NCI-H2227 (cell line): ENCODE data around the gene CGB7.

Experiments used
- DNase-seq: peaks from one replicate; lab custom pipeline; 2025; ENCODE audit not compliant: unreplicated experiment; lab: John Stamatoyannopoulos, UW

Gene CGB7

DNA sequence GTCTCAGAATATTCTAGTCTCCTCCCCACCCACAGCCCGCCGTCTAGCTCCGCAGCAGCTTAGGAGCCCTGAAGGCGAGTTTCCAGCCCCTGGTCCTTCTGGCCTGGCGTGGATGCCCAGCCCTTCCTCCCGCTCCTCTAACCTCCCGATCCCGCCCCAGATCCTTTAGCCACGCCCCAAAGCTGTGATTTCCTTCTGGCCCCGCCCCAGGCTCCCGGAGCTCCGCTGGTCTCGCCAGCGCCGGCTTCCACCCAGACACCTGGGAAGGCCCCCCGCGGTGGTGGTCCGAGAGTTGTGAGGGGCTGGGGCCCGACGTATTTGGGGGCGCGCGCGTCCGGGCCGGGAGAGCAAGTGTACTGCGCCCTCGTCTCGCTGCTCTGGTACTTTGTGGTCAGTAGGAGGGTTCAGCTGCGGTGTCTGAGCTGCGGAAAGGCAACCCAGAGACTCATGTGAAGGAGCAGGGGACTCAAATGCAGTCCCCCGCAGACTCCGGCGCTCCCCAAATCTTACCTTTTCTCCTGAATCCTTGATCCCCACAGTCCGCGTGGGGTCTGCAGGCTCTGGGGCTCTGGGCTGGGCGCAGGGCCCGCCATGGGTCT, at the start of gene CGB7:
TSS of gene CGB7 (minus strand) at position 114 of the 599 bp plus-strand sequence. CDS start 2,374 bp downstream, outside the sequence.
- DNase-seq = peak; percentile 56

DNA sequence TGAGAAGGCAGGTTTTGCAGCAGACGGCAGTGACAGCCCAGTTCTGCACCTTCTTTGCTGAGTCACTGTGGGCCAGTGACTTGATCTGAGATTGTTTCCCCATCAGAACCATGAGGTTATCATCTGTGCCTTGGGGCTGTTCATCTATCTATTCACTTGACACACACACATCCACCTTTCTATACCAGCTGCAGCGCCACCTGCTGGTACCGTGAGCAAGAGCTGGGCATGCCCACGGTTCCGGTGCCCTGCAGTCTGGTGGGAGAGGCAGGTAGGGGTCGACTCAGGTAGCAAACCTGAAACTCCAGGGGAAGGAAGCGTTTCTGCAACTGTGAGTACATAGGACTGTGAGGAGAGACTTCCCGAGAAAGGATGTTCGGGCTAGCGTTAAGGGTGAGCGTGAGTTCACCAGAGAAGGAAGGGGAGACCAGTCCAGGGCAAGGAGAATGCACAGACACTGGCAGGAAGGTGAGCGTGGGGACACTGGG, 49.1 kb upstream of the CGB7 start:
- DNase-seq = peak; percentile 65

DNA sequence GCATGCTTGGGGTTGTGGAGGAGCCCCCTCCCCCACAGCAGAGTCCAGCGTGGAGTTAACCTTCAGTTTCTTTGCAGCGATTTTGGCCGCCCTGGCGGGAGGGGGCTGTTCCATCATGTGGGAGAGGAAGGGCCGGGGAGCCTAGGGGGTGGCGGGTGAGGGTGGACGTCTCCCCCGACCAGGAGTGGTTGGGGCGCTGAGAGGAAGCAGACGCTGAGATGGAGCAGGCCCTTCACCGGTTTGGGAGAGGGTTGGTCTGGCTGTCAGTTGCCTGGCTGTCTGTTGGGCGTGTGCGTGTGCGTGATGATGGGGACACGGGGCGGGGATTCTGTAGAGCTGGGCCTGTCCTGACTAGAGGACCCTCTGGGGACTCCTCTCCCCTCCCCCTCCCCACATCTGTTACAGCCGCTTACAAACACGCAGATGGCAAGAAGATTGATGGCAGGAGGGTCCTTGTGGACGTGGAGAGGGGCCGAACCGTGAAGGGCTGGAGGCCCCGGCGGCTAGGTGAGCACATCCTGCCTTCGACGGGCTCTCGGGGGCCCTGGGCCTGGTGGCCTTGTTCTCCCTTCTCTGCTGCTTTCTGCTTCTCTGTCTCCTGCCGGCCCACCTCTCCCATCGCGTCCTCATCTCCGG, 46.8 kb upstream of the CGB7 start:
- DNase-seq = no peak

DNA sequence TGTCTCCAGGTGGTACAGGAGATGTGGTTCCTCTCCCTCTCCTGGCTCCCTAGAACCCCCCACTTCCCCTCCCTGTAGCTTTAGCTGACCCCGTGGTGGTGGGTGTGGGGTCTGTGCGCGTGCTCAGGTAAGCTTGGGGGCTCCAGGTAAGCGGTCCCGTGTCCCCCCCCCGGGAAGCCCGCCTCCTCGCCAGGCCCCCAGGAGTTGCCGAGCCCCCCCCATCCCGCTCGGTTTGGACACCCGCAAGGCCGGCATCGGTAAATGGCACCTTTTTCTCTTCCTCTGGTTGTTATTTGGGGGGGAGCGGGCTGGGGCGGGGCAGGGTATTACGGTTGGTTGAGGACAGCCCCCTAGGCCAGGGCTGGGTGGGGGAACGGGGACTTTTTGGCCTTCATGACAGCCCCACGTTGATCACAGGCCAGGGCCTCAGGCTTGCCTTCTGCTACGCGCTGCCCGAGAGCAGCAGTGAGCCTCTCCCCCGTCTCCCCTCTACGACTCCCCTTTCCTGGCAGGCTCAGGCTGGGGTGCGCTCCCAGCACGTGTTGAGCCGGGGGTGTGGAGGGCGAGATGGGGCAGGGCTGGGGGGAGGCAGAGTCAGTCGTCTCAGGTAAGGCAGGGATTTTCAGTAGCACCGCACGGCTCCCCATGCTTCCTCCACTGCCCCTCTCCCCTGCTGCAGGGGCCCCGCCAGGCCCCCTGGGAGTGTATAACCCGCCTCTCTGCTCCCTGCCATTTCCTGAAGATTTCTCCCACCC, 46.0 kb upstream of the CGB7 start:
- no peak for DNase-seq

DNA sequence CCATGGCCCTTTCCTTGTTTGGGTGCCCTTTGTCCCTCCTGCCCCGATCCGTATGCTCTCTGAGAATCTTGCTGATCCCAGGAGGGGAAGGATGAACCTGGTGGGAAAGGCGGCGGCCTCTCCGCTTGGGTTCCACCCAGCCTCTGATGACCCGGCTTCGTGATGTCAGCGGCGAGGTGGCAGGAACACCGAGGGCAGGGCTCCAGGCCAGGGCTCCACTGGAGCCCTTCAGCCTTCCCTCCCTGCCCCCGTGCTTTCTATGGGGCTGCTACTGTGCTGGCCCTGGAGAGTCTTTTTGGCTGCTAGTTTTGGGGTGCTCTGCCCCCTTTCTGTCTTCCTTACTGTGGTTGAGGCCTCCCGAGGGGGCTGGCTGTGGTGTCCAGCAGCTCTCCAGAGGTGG, 44.8 kb upstream of the CGB7 start:
- DNase-seq = no peak

DNA sequence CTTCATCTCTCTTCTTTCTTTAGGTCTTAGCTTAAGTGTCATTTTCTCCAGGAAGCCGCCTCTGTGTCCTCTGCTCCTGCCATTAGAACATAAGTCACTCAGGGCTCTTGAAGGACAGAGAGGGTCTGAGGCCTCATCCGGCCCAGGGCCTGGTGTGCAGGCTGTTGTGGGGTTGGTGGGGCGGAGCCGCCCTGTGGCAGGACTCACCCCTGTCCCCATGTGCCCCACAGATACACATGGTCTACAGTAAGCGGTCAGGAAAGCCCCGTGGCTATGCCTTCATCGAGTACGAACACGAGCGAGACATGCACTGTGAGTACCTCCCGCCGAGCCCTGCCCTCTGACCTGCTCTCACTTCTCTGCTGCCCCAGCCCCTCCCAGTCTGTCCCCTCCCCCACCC, 43.6 kb upstream of the CGB7 start:
- no peak for DNase-seq

DNA sequence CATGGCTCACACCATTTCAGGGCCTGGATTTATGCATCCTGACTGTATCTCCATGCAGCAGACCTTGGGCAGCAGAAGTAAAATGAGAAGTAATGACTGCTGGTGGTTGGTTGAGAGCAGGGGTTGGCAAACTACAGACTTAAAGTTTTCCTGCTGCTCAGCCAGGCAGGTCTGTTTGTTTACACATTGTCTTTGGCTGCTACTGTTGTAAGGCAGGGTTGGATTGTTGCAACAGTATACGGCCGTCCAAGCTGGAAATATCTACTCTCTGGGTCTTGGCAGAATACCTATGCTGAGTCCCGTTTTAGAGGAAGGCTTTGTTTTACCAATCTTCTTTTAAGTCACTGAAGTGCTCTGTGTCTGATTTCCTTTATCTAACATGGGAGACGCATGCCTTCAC, 41.2 kb upstream of the CGB7 start:
- DNase-seq = no peak

DNA sequence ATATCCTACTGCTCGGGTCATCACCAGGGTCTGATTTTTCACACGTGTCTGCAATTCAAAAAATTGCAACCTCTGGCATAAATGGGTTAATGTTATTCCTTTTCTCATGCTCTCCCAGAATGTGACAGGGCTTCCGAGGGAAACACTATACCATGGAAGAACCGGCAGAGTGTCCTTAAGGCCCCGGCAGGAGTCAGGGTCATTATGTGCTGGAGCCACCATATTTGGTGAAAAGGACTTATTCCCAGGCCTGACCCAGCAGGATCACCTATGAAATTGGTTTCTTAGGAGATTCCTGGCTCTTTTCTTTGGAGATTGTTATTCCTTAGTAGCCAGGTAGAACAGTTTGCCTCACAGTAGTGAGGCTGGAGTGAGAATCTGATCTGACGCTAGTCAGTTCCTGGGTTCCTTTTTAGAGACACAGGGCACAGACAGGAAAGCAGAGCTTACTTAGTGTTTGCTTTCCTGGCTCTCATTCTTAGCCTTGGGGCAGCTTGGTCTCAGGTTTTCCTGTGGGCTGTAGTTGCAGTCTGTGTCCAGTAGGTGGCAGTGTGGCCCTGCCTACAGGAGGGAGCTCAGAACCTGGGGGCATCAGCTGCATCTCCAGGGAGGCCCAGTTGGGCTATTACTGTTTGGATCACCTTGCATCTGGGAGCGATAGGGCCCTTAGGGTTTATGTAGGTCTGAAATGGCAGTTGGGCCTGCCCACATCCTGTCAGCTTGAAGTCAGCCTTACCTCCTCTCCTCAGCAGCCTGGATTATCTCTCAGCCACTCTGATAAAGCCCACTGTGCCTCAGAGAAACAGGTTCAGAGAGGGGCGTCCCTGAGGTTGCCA, 40.1 kb upstream of the CGB7 start:
- DNase-seq = peak; percentile 80

DNA sequence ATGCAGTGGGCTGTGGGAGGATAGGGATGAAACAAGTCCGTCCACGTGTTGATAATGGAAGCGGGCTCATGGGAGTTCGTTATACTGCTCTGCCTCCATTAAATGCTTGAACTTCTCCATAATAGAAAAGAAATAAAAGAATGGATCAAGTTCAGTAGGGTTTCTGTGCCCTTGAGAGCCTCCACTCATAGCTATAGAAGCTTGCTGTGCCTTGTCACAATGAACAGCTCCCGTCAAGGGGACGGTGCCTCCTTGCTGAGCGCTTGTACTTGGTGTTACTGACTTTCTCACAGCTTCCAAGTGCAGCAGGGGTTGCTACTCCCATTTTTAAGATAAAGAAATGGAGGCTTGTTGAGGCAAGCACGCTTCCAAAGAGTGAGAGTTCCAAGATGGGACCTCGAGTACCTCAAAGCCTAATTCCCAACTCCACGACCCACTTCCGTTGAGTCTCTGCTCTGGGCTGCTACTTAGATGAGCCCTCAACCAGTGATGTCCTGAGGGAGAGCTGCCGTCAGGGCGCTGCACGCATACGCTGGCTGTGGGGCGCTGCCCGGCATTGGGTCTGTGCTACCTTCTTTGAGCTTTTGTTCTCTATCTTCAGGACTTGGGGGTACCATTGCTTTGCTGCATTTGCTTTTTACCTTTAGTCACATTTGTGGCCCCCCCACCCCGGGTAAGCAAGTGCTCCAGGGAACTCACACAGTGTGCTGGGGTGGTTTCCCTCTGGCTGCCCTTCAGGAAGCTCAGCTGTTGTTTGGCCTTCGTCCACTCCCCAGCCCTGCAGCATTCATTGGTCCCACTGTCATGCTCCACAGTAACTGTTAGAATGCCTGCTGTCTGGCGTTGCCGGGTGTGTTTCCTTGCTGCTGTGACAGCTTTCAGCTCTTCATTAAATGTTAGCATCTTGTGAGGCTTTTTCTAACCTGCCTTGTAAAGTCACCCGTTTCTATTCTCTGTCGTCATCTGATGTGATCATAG, 37.2 kb upstream of the CGB7 start:
- DNase-seq = no peak

DNA sequence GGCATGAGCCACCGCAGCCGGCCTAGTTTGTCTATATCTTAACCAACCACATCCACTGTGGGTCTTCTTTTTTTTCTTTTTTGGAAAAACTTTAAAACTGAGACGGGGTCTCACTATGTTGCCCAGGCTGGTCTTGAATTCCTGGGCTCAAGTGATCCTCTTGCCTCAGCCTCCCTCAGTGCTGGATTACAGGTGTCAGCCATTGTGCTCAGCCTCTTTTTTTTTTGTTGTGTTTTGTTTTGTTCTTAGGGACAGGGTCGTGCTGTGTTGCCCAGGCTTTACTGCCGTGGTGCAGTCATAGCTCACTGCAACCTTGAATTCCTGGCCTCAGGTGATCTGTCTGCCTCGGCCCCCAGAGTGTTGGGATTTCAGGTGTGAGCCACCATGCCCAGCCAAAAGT, 35.1 kb upstream of the CGB7 start:
- DNase-seq = no peak

DNA sequence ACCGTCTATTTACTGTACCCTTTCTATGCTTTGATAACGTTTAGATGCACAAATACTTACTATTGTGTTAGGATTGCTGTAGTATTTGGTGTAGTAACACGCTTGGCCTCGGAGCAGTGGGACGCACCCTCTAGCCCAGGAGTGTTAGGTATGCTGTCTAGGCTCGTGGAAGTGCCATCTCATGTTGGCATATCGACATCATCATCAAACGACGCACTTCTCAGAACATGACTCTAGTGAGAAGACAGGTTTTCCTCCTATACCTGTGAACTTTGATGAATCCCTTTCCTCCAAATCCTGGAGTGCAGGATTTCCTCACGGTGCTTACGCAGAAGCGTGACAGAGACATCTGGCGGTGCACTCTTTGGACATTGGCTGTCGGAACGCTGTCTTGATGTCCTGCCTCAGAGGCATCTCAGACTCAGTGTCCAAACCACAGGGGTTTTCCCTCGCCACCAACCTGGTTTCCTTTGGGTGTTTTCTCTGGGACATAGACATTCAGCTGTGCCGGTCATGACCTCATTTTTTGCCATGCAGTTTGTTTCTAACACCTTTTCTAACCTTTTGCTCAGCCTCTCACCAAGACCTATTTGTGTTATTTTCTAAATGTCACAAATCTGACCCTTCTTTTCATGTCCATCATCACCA, 34.0 kb upstream of the CGB7 start:
- no peak for DNase-seq

DNA sequence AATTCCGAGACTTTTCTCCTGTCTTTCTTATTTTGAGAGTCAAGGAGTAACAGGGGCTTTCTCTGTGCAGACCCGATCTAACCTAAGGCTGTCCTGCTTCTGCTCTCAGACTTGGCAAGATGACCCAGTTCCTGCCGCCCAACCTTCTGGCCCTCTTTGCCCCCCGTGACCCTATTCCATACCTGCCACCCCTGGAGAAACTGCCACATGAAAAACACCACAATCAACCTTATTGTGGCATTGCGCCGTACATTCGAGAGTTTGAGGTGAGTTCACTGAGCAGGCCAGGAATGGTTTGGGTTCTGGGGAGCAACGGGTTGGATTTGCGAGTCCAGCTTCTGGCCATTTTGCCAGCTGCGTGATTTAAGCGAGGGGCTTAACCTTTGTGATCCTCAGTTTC, 28.7 kb upstream of the CGB7 start:
- no peak for DNase-seq

DNA sequence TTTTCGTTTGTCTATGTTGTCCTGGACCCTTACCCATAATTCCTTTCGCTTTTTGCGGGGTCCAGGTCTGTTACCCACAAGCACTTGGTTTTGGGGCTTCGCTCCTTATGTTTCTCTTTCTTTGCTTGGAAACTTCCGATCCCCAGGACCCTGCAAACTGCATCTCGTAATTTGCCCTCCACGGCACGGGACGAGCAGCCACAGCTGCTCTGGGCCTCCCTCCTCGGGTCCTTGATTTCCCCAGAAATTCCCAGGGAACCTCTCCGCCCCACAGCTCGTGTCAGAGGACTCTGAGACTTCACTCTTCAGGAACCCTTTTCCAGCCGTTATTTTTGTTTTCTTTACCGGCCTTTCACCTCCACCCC, 28.3 kb upstream of the CGB7 start:
- DNase-seq = no peak

DNA sequence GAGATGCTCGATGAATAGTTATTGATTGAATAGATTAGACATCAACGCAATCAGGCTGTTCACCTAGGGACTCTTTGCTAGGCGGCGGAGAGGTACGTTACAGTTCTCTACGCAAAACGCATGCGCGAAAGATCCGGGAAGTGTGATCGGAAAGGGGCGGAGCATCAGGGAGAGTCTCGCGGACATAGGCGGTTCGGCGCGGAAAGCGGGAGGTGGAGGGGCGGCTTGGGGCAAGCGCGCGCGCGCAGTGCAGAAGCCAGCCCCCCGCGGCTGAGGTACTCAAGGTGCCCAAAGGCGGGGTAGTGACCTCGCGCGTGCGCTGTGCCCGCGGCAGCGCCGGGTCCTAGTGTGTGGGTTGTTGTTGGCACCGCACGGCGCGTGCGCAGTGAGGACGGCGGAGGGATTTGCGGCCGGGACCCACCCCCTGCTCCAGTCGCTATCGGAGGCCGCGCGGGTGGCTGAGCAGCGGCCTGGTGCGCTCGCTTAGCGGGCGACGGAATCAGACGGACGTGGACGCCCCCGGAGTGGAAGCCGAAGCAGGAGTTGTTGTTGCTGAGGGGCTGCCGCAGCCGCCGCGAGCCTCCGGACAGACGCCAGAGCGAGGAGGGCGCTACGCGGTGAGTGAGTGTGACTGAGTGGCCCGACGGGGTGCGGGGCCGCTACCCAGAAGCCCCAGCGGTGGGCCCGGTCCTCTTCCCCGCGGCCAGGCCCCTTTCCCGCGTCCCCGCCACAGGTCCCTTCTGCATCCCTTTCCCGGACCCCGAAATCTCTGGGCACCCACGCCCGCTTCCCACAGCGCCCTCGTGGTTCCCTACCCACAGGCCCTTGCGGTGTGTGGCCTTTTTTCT, 27.7 kb upstream of the CGB7 start, which contains the start of gene SNRNP70:
TSS of gene SNRNP70 (plus strand) at position 432 of the 848 bp plus-strand sequence. CDS start 964 bp downstream, outside the sequence.
- peak; percentile 99 for DNase-seq

DNA sequence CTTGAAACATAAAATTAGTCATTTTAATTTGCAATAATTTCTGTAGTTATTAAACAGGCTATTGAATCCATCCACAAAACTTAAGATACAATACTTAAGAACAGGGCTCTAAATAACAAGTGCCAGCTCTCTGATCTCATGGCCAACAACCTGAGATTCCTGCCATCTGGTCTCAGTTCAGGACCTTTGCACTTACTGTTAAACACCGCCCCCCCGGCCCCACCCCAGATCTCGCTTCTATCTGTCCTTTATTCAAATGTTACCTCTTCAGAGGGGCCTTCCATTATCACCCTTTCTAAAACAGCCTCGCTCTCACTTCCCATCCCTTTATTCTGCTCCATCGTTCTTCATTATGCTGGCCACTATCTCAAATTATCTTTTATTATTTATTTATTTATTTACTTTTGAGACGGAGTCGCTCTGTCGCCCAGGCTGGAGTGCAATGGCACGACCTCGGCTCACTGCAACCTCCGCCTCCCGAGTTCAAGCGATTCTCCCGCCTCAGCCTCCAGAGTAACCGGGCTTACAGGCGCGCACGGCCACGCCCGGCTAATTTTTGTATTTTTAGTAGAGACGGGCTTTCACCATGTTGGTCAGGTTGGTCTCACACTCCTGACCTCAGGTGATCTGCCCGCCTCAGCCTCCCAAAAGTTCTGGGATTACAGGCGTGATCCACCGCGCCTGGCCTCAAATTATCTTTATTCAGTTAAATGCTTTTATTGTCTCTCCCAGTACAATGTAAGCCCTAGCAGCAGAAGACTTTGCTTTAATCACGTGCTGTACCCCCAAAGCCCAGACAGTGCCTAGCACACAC, 26.9 kb upstream of the CGB7 start:
- no peak for DNase-seq

DNA sequence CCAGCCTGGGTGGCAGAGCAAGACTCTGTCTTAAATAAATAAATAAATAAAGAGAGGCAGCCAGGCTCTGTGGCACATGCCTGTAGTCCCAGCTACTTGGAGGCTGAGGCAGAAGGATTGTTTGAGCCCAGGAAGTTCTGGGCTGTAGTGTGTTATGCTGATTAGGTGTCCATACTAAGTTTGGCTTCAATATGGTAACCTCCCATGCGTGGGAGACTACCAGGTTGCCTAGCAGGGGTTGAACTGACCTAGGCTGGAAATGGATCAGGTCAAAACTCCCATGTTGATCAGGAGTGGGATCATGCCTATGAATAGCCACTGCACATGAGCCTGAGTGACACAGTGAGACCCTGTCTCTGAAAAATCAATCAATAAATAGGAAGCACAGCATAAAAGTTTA, 23.7 kb upstream of the CGB7 start:
- no peak for DNase-seq

DNA sequence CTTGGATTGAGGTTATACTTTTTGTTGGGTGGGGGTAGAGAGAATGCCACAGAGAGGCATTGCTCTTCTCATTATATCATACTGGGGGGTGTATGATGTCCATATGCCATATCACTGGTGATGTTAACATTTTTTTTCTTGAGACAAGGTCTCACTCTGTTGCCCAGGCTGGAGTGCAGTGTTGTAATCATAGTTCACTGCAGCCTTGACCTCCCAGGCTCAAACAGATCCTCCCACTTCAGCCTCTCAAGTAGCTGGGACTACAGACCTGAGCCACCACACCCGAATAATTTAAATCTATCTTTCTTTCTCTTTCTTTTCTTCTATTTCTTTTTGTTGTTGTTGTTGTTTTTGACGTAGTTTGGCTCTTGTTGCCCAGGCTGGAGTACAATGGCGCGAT, 22.8 kb upstream of the CGB7 start:
- DNase-seq = no peak

DNA sequence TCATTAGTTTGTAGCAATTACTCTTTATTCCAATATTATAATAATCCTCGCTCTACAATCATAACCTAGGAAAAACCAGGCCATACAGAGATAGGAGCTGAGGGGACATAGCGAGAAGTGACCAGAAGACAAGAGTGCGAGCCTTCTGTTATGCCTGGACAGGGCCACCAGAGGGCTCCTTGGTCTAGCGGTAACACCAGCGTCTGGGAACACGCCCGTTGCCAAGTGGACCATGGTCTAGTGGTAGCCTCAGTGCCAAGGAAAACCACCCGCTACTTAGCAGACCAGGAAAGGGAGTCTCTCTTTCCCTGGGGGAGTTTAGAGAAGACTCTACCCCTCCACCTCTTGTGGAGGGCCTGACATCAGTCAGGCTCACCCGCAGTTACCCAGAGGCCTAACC, 17.3 kb upstream of the CGB7 start:
- DNase-seq = peak; percentile 34
